CD4-positive, alpha-beta T cell treated with Interleukin-1 beta for 1 hour (primary cell): Measurements from ENCODE around the gene CWH43.
"Not testable (repeated sequence)": the region's sequence is repeated elsewhere in the genome, so short reads cannot be mapped to it uniquely, and the experiment has no call there.

Experiments used
- DNase-seq, 2 donors: peaks; one replicate each; pipeline ENCODE4 v3.0.0-alpha.2; 2020 to 2022

Gene CWH43

DNA sequence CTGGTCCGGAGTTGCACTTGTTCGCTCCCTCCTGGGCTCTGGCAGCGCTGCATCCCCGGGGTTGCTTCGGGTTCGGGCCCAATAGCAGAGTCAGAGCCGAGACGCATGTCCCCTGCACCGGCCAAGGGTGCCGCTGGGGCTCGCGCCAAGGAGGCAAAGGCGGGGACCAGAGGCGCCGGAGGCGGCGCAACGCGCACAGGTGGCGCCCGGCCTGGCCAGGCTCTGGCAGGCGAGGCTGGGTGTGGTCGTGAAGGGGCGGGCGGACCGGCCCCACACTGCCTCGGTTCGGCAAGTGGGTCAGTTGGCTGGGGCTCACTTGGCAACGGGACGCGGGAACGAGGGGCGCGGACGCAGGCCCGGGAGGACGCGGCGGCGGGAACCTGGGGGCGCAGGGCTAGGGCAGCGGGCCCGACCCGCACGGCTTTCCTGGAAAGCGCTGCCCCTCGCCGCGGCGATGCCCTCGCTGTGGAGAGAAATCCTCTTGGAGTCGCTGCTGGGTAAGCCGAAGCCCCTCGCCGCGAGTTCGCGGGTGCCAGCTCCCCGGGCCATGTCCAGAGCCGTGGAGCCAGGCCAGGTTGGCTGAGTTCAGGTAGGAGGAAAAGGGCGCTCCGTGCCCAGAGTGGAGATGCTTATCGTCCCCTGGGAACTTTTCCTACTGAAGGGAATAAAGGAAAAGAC is at the start of gene CWH43:
CWH43 (plus strand) TSS at position 300 of the 678 bp plus-strand sequence; CDS start at position 455, 155 bp downstream.
- DNase-seq = no peak

DNA sequence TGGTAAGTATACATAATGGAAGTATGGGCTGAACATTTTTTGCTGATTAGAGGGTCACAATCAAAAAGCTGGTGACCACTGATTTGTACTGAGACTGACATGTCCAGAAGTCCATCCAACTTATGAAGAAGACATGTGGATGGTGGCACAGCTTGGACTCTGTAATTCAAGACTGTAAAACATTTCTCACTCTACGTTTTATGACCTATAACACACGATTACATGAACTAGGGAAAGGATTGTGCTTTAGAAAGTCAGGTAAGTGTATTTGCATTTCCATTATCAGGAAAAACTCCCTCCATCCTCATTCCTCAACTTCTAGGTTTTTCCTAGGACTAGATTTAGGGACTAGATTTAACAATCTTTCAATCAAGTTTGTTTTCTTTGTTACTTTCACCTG is 49.0 kb upstream of the CWH43 start:
- DNase-seq = no peak

DNA sequence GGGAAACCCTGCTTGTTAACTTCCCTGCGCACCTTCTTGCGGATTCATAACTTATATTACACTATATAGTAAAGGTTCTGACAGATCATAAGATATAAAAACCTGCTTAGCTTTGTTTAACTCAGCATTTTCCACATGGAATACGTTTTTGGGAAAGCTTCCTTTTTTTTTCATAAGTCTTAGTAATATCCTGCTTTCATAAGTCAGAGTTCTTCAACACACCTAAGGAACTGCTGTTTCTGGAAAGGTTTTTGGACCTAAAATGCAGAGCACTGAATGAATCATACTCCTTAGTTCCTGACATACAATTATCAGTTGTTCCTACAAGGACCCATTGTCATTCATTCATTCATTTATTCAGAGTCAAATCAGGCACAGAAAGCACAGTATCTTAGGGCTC is 47.2 kb upstream of the CWH43 start:
- no peak for DNase-seq

GRCh38 chr4:48939785-48940184 is 46.3 kb upstream of the CWH43 start:
- no peak for DNase-seq

DNA sequence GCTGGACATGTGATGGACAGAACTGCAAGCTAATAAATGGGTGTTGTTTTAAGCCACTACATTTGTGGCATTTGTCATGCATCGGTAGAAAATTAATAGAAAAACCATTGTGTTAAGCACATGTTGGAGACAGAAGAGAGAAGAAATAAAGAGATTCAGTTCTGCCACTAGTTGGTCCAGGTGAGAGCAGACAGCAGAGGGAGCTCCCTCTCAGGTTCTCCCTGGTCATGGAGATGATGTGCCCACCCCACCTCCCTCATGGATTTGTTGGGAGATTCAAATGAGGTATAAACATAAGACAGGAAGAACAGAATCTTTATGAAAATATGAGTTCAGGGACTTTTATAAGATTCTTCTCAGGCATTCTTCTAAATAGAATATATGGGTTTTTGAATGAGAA is 42.7 kb upstream of the CWH43 start:
- DNase-seq = no peak

GRCh38 chr4:48944252-48944651 is 41.8 kb upstream of the CWH43 start:
- no peak for DNase-seq

GRCh38 chr4:48944756-48945241 is 41.3 kb upstream of the CWH43 start:
- DNase-seq = peak; percentile 15 to 44

DNA sequence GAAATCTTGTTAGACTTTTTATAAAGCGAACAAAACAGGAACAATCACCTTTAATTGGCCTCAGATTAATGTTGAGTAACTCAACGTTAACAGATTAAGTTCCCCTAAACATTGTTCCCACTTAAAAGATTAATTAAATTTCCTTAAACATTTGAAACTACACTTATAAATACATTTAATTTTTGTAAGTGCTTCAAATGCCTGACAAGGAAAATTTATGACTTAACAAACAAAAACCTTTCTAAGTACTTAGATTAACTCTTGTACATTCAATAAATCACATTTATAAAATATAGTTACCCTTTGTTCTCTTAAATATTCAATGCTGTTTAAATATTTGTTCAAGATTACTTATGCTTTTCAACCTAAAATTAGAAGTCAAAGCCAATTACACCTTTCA is 40.1 kb upstream of the CWH43 start:
- no peak for DNase-seq

DNA sequence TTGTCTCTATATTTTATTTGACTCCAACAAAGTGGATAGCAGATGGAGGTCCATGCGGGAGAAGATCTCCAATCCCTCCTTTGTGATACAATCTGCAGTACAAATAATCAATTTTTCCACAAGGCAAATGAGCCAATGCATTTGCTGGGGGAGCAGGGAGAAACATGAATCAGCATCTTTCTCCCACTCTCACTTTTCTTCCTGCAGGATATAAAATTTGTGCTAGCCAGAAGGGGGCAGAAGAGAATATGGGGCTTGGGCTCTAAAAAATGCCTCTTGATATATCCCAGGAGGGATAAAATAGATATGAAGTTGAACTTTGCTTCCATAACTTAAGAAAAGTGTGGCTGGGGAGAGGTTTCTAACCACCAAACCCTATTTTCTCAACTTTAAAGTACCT is 38.3 kb upstream of the CWH43 start:
- DNase-seq = no peak

GRCh38 chr4:48949086-48949485 is 37.0 kb upstream of the CWH43 start:
- DNase-seq = no peak

DNA sequence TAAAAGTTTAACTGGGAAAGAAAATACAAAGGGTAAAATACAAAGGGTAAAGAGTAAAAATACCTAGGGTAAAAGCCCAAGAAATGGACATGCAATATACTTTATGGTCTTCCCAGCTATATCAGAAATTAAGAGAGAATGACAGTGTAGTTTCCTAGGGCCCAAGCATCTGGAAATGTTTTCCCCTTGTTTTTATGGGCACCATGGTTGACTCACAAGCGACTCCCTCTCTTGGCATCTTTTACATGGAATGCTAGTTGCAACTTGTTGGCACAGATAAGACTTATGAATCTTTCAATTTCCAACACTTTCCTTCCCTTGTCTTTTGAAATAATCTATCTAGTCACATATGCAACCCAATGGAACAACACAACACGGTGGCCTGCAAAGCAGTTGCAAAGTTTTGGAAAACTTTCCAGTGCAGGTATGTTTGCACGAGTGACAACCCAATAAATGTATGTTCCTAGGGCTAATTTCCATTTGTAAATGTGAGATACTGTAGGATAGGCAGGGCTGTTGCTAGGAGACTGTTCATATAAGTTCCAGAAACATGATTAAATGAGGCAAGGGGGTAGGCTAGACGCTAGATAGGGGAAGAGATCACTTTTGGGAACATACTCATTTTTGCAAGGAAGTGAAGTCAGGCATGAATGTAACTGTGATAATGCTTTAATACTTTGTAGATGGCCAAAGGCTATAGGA is 36.4 kb upstream of the CWH43 start:
- no peak for DNase-seq

DNA sequence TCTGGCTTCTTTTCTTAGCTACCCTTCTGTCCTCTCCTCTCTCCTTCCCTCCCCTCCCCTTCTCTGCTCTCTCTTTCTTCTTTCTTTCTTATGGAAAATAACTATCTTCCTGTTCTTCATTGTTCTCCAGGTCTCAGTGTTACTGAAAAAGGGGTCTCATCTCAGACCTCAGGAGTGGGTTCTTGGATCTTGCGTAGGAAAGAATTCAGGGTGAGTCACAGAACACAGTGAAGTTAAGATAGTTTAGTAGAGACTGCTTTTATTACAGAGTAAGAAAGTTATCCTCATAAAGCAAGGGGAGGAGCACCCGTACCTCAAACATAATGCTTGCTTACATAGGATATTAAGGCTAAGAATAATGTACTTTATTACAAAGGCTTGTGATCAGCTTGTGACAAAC is 31.8 kb upstream of the CWH43 start:
- DNase-seq = no peak

DNA sequence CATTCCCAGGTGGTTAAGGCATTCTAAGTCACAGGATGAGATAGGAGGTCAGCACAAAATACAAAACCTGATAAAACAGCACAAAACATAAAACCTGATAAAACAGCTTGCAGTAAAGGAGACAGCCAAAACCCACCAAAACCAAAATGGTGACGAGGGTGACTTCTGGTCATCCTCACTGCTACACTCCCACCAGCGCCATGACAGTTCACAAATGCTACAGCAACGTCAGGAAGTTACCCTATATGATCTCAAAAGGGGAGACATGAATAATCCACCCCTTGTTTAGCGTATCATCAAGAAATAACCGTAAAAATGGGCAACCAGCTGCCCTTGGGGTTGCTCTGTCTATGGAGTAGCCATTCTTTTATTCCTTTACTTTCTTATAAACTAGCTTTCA is 28.7 kb upstream of the CWH43 start:
- not testable (repeated sequence) for DNase-seq

GRCh38 chr4:48958582-48958981 is 27.5 kb upstream of the CWH43 start:
- DNase-seq = no peak

- DNase-seq = no peak
Measured at GRCh38 chr4:48960988-48961635, 25.0 kb upstream of the CWH43 start.

- no peak for DNase-seq
Measured at GRCh38 chr4:48962636-48963035, 23.4 kb upstream of the CWH43 start.

DNA sequence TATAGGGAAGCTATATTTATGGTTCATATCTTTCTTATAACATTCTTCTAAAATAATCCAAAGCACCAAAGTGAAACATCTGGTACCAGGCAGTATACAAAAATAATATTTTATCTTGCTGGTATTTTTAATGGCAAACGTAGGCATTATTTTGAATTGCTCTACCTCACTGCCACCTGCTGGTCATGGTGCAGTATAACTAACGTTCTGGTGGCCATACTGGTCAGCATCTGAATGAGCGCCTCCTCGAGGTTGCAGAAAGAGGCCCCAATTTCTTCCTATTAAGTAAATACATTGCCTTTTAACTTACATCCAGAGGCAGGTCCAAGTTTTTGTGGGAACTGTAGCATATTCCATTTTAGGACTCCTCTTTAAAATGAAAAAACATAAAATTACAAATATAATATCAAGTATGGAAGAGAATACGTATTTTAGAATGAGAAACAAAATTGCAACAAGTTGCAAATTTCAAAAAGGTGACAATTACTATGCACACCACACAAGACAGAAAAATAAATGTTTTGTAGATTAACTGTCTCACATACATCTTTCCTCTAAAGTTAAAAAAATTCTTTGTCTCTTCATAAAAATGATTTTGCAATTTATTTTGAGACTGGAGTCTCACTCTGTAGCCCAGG is 22.9 kb upstream of the CWH43 start:
- peak; percentile 77 to 81 for DNase-seq

GRCh38 chr4:48967101-48967500 is 19.0 kb upstream of the CWH43 start:
- DNase-seq = no peak

DNA sequence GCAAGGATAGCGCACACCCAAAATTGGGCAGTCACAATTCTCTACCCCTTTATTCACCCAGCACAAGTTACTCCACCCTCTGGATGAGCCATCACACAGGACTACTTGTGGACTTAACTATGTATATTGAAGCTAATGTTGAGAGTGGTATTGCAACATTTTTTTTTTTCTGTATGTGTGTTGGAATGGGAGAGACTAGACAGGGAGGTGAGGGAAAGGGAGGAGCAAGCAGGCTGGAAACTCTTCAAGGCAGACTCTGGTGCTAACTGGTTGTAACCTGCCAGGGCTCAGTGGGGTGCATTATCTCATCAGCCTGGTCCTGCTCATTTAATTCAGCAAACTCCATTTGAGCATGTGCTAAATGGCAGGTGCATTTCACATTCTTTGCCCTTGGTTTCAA is 18.4 kb upstream of the CWH43 start:
- DNase-seq = no peak

- DNase-seq = no peak
Measured at GRCh38 chr4:48968814-48969213, 17.3 kb upstream of the CWH43 start.

DNA sequence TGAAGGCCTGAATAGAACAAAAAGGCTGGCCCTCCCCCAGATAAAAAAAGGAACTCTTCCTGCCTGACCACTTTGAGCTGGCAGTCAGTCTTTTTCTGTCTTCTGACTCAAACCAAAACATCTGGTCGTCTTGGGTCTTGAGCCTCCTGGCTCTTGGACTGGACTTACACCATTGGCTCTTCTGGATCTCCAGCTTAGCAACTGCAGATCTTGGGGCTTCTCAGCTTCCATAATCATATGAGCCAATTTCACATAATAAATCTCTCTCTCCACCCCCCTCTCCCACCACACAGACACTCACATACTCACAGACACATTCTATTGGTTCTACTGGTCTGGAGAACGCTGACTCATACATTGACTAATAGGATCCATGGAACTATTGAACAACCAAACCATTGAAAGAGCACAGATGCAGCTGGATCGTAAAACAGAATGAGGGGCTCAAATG is 15.6 kb upstream of the CWH43 start:
- no peak for DNase-seq

GRCh38 chr4:48974979-48975640 is 11.0 kb upstream of the CWH43 start:
- no peak for DNase-seq

- DNase-seq = no peak
Measured at GRCh38 chr4:48976041-48976440, 10.0 kb upstream of the CWH43 start.
